GM21526 (cell line): ENCODE results near the gene MYCBP2.
"Not testable (repeated sequence)": the region's sequence is repeated elsewhere in the genome, so short reads cannot be mapped to it uniquely, and the experiment has no call there.

ENCODE experiments used
- ATAC-seq: cut with Tn5 transposase; IDR thresholded peaks from one replicate; pipeline ENCODE4 v1.9.1; 2021; ENCODE audit warnings: moderate library complexity; ENCODE audit not compliant: unreplicated experiment, low FRiP score

Gene MYCBP2

DNA sequence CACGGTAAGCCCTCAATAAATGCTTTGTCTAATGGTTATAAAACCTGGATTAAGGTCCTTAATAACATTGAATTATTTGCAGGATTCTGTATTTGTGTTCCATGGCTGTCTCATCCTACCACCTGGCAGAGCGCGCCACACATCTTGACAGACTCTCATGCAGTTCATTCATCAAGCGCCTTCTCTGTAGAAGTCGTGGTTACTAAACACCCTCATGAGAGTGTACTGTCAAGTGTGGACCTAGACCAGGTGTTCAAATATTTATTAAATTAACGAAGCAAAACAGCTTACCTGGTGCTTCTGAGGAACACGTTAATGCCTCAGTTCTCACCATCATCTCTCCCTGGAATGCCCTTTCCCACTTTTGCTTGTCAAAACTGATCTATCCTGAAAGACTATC, 286.8 kb downstream of the MYCBP2 start:
- ATAC-seq = no peak

GRCh38 chr13:77038907-77039480, 287.9 kb downstream of the MYCBP2 start:
- ATAC-seq = no peak

- no peak for ATAC-seq
Observed at GRCh38 chr13:77036279-77036678, 290.6 kb downstream of the MYCBP2 start.

- ATAC-seq = no peak
Observed at GRCh38 chr13:77034881-77035280, 292.0 kb downstream of the MYCBP2 start.

DNA sequence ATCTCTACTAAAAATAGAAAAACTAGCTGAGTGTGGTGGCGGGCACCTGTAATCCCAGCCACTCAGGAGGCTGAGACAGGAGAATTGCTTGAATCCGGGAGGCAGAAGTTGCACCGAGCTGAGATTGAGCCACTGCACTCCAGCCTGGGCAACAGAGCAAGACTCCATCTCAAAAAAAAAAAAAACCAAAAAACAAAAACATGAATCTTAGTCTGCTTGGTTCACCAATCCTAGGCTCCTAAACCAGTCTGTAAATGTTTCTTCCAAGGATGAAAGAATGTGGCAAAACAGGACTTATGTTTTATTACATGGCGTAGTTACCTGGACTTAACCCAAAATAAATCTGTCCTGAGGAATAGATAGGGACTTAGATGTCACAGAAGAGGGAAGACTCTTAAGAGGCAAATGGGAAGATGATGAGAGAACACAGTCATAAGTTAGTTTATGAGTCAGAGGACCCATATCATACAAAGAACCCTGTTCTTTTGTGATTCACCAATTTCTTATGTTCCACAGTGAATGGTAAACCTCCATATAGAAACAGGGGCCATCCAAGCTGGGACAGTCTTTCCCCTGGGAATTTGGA, 293.1 kb downstream of the MYCBP2 start:
- no peak for ATAC-seq

DNA sequence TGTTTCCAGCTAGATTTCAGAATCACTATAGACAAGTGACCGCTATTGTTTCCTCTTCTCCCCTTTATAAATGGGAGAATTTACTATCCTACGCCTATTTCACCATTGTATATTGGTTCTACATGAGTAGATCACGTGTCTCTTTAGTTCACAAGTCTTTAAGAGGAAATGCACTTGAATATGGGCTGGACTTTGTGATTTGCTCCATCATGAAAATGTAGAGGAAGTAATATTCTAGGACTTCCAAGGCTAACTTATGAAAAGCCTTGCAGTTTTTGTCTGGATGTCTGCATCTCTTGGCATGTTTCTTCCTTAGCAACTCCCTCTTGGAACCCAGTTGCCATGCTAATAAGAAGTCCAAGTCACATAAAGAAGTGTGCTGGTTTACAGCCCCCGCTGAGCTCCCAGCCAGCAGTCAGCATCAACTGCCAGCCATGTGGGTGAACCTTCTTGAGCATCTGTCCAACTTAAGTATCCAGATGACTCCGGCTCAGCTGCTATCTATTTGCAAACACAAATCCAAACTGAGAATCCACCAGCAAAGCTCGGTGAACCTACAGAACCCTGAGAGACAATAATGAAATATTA, 295.1 kb downstream of the MYCBP2 start:
- ATAC-seq = no peak

GRCh38 chr13:77029436-77029835, 297.5 kb downstream of the MYCBP2 start:
- no peak for ATAC-seq

- ATAC-seq = no peak
Observed at GRCh38 chr13:77028202-77028601, 298.7 kb downstream of the MYCBP2 start.

- ATAC-seq = peak; percentile 54
Observed at GRCh38 chr13:77026861-77027621, 299.9 kb downstream of the MYCBP2 start, which contains the start of gene FBXL3. Gene FBXL3, minus strand, starts transcription at chr13:77027159. Its CDS starts 5,299 bp downstream, at chr13:77021860.

DNA sequence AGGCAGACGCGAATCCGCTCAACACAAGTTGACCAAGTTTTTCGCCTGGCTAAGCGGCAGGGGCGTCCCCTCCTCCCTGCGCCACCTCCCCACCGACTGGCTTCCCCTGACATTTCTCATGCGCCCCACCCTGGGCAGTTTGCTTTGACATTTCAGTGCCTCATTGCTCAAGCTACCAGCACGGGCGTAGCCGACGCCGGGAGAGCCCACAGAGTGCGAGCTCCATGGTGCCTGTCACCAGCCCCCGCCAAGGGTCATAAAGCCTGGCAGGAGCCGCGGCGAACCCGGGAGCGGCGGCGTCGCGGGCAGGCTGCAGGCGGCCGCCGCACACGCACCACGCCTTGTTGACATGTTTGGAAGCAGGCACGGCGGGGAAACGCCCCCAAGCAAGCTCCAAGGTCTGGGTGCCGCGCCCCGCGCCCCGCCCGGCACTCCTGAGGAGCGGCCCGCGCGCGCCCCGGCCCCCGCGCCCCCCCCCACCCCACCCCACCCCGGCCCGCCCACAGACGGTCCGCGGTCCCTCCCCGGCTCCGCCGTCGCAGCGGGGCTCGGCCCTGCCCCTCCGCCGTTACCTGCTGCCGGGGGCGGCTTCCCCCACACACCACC, 300.5 kb downstream of the MYCBP2 start:
- peak; percentile 53 for ATAC-seq

DNA sequence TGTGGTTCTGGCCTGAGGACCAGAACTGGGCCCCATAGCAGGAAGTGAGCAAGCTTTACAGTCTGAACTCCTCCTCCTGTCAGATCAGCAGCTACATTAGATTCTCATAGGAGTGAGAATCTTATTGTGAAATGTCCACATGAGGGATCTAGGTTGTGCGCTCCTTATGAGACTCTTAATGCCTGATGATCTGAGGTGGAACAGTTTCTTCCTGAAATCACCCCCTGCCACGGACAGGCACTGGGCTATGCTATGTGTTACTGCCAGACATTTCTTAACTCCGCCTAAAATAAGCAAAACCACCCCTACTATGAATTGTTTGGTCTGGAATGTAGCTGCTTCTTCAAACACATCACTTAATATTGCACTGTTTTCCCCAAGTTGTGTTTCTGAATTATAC, 304.6 kb downstream of the MYCBP2 start:
- ATAC-seq = no peak

DNA sequence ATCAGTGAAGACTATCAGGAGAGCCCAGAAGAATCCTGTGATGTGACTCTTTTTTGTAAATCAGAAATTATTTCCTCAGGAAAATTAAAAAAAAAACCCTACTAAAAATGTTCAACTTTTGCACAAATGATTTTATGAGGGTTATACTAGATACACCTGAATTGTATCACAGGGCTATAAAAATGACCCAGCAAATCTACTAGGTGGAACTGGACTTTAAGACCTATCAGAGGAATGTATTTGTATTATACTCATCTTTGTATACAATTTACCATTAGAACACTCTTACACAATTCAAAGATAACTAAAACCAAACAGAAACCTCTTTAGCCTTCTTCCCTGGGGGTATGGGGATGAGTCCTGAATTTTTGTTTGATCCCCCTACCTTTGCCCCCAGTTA, 307.1 kb downstream of the MYCBP2 start:
- ATAC-seq = no peak

- ATAC-seq = no peak
Observed at GRCh38 chr13:77016888-77017623, 309.8 kb downstream of the MYCBP2 start.

DNA sequence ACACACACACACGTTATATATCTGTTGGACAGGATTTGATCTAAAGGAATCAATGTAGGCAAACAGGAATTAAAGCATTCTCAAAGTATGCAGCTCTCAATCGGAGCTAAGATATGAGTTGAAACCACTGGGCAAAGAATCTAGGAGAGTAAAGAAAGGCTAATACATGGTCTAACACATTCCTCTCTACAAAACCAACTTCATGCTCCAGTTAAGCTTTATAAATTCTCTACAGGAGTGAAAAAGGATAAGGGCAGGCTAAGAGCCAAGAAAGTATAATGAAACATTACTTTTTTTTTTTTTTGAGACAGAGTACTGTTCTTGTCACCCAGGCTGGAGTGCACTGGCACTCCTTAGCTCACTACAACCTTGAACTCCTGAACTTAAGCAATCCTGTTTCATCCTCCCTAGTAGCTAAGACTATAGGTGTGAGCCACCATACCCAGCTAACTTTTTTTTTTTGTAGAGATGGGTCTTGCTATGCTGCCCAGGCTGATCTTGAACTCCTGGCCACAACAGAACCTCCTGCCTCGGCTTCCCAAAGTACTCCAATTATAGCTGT, 310.6 kb downstream of the MYCBP2 start:
- no peak for ATAC-seq

GRCh38 chr13:77014906-77015685, 311.8 kb downstream of the MYCBP2 start:
- ATAC-seq = no peak

DNA sequence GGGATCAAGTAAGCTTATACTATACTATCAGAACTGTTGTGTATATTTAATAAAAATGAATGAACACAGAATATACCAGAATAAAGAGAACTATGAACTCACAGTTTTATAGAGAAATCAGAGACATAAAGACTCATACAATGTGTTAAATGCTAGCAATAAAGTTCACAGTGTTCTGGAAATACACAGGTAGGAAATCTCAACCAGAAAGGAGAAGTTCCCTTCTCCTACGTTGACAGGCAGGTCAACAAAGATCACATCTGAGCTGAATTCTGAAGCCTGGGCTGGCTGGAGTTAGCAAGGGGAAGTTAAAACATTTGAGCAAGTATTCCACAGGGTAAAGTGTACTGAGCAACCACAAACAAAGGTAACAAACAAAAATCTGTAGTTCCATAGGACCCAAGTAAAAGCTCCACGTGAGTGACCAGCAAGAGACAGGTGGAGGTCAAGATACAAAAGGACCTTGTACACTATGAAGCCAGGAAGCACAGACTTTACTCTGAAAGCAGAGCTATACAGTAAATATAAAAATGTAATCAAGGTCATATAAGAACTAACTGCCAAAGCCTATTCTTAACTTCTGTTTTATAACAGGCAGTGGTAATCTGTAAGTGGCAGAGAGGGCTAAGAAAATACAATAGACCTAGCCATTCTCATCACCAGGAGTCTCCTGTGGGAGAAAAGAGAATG, 312.9 kb downstream of the MYCBP2 start:
- no peak for ATAC-seq

DNA sequence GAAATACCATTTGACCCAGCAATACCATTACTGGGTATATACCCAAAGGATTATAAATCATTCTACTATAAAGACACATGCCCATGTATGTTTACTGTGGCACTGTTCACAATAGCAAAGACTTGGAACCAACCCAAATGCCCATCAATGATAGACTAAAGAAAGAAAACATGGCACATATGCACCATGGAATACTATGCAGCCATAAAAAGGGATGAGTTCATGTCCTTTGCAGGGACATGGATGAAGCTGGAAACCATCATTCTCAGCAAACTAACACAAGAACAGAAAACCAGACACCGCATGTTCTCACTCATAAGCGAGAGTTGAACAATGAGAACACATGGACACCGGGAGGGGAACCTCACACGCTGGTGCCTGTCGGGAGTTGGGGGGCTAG, 317.2 kb downstream of the MYCBP2 start:
- not testable (repeated sequence) for ATAC-seq

GRCh38 chr13:77009011-77009410, 317.9 kb downstream of the MYCBP2 start:
- peak; percentile 48 for ATAC-seq

DNA sequence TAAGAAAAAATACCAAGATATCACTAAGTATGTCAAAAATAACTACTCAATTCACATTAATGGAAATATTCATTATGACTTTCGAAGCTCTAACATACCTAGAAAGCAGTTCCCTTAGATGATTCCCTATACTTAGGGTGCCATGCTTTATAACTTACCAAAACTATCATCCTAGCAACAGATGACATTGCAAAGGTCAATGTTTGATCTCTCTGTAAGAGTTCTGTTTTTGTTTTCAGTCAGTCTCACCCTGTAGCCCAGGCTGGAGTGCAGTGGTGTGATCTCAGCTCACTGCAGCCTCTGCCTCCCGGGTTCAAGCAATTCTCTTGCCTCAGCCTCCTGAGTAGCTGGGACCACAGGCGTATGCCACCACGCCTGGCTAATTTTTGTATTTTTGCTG, 318.6 kb downstream of the MYCBP2 start:
- ATAC-seq = not testable (repeated sequence)
